ENCODE measurements around the gene CHST1. TPM values are rescaled to one million over a fixed set of nuclear protein-coding genes. Genes with fewer than 3 reads are reported as not detected.

CHST1 gene
- polyA plus RNA-seq, 1 experiment = 0.04 TPM

DNA sequence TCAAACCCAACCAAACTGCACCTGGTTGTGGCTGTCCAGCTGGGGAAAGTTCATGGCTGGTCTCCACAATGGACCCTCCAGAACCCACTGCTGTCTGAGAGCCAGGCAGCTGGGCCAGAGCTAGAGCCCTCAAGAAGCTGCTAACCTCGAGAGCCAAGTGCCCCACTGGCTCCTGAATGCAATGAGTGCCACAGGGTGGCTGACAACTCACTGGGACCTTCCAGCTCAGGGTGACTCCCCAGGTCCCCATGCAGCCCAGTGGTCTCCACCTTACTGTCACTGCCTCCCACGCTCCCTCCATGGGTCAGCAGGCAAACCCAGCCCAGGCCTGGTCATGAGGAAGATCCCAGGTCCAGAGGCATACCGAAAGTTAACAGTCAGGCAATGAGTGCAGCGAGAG is 8.0 kb upstream of the CHST1 start:
- ChIA-PET CTCF (interaction anchor here (0.8 to 1.4 kb wide), 2 partner anchors 17 to 19 kb away, joined by 4 to 5 read pairs; no protein-coding TSS in a partner anchor), POLR2A (no interaction called here)
- TF ChIP-seq, protein P1, sequence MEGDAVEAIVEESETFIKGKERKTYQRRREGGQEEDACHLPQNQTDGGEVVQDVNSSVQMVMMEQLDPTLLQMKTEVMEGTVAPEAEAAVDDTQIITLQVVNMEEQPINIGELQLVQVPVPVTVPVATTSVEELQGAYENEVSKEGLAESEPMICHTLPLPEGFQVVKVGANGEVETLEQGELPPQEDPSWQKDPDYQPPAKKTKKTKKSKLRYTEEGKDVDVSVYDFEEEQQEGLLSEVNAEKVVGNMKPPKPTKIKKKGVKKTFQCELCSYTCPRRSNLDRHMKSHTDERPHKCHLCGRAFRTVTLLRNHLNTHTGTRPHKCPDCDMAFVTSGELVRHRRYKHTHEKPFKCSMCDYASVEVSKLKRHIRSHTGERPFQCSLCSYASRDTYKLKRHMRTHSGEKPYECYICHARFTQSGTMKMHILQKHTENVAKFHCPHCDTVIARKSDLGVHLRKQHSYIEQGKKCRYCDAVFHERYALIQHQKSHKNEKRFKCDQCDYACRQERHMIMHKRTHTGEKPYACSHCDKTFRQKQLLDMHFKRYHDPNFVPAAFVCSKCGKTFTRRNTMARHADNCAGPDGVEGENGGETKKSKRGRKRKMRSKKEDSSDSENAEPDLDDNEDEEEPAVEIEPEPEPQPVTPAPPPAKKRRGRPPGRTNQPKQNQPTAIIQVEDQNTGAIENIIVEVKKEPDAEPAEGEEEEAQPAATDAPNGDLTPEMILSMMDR (IDR thresholded peaks at IDR 0.05; ENCODE audit: insufficient read depth, low read depth, low read length) = no peak

GRCh38 chr11:45672593-45672992 is 7.2 kb upstream of the CHST1 start:
- Histone ChIP-seq H3K27me3 (ENCODE audit: control insufficient read depth, insufficient read depth, low read length) (peaks cover 3% of the 10 kb centered on the region; the same call in 1 of the 2 replicates), H3K36me3 (ENCODE audit: control insufficient read depth, insufficient read depth, low read length) (no peaks in the 10 kb centered on the region), H3K4me3 (ENCODE audit: low read depth, low read length) (no peak overlapping the region)
- ChIA-PET POLR2A (no interaction called here), CTCF (interaction anchor here (0.8 to 1.4 kb wide), 2 partner anchors 16 to 18 kb away, joined by 4 to 5 read pairs; no protein-coding TSS in a partner anchor)
- DNase-seq (ENCODE audit: low read depth) = no peak
- TF ChIP-seq, protein P1 (IDR thresholded peaks at IDR 0.05; ENCODE audit: insufficient read depth, low read depth, low read length) = no peak

More for the DNA sequence above, 8.0 kb upstream of the CHST1 start:
- DNase-seq (ENCODE audit: low read depth) = no peak
- no peak overlapping the region for H3K4me3 ChIP-seq (ENCODE audit: low read depth, low read length)
- peaks cover 1% of the 10 kb centered on the region for H3K27me3 ChIP-seq (ENCODE audit: control insufficient read depth, insufficient read depth, low read length)
- H3K36me3 ChIP-seq (ENCODE audit: control insufficient read depth, insufficient read depth, low read length) = no peaks in the 10 kb centered on the region

DNA sequence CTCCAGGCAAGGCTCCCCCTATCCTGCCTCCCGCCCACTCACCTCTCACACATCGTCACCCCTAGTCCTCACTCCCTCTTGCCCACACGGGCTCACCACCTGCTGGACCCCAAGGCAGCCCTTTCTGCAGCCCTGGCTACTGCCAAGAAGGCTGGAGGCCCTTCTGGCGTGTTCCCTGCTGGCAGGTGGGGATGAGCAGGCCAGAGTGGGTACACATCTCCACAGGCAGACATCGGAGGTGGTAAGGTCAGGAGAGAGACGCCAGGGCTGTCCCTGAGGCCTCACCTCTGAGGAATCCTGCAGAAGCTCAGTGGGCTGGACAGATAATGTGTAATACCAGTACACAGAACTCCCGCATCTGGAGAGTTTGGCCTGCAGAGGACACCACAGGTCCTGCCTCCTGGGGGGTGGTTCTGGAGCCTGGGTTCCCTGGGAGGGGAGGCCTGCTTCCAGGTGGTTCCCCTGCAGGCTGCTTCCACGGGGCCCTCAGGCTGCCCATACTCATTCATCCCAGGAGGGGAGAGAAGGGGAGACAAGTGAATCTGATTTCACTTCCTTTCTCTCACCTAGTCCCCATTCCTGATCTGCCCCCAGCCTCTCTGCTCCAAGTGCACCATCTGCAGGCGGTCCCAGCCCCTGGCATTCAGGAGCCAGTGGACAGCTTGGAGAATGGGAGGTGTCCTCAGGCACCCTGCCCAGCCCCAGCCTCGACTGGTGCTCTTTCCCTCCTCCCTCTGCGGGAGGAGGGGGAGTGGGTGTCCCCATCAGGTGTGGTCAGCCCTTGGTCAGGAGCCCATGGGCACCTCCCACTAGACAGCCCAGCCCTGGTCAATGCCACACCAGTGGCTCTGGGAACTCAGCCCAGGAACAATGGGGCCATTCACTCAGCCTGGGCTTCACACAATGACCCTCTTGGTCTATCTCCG is 6.1 kb upstream of the CHST1 start:
- ChIA-PET POLR2A (no interaction called here), CTCF (interaction anchor here (0.9 kb wide), 1 partner anchor 12 kb away, joined by 3 read pairs; no protein-coding TSS in a partner anchor)
- DNase-seq (ENCODE audit: low read depth) = no peak
- Histone ChIP-seq H3K4me3 (ENCODE audit: low read depth, low read length) (no peak overlapping the region), H3K36me3 (ENCODE audit: control insufficient read depth, insufficient read depth, low read length) (no peaks in the 10 kb centered on the region), H3K27me3 (ENCODE audit: control insufficient read depth, insufficient read depth, low read length) (peaks cover 10% of the 10 kb centered on the region)
- TF ChIP-seq, protein P1 (IDR thresholded peaks at IDR 0.05; ENCODE audit: insufficient read depth, low read depth, low read length) = no peak

DNA sequence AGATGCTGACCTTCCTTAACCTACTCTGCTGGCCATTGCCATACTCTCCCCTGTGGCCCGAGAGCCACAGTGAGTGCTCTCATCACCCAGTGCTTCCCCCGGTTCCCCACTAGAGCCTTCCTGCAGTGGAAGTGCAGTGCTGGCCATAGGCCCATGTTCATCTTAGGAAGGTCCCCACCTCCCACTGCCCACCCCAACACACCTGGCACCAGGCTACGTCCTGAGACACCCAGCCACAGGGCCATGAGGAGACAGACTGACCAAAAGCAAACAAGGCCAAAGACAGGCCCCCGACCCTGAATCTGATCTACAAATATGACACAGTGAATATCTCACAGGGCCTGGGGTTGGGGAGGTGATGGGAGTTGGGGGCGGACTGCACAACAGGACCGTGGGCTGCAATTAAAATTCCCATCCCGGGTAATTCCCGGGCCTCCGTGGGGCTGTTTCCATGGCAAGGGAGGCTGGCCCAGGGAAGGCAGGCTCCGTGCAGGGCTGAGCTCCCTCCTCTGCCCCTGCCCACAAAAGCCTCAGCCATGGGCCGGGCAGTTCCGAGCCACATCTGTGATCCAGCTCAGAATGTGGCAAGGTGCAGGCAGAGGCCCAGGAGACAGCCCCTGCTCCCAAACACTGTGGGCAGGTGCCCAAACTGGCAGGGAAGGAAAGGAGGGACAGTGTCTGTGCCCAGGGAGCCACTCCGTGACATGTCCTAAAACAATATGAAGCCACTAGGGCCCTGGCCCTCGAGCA is 5.1 kb upstream of the CHST1 start:
- POLR2A ChIA-PET = no interaction called here
- CTCF ChIA-PET = interaction anchor here (0.9 kb wide), 1 partner anchor 11 kb away, joined by 3 read pairs; no protein-coding TSS in a partner anchor
- DNase-seq (ENCODE audit: low read depth) = no peak
- H3K36me3 ChIP-seq (ENCODE audit: control insufficient read depth, insufficient read depth, low read length) = no peaks in the 10 kb centered on the region
- TF ChIP-seq, protein P1 (IDR thresholded peaks at IDR 0.05; ENCODE audit: insufficient read depth, low read depth, low read length) = no peak
- H3K27me3 ChIP-seq (ENCODE audit: control insufficient read depth, insufficient read depth, low read length) = peaks cover 17% of the 10 kb centered on the region
- H3K4me3 ChIP-seq (ENCODE audit: low read depth, low read length) = no peak overlapping the region

DNA sequence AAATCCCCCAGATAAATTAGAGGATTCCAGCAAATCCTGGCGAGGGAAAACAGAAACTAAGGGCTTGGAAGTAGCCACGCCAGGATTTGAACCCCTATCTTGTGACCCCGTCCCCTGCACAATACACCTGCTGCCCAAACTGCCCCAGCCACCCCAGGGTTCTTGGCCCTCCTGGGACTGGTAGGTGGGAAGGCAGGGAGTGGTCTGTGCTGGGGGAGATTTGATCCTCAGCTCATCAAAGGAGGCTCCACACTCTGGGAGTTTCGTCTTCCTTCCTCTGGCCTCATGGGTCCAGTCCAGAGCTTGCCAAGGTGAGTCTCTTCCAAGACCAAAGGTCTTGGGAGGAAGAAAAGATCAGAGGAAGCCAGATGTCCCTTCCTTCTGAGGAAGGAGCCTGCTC is 4.5 kb upstream of the CHST1 start:
- no peak overlapping the region for H3K4me3 ChIP-seq (ENCODE audit: low read depth, low read length)
- POLR2A ChIA-PET = no interaction called here
- no peak for DNase-seq (ENCODE audit: low read depth)
- TF ChIP-seq, protein P1 (IDR thresholded peaks at IDR 0.05; ENCODE audit: insufficient read depth, low read depth, low read length) = no peak
- CTCF ChIA-PET = interaction anchor here (1.0 to 1.3 kb wide), 3 partner anchors 13 to 574 kb away, joined by 3 to 6 read pairs (median 5); no protein-coding TSS in a partner anchor
- H3K27me3 ChIP-seq (ENCODE audit: control insufficient read depth, insufficient read depth, low read length) = peaks cover 17% of the 10 kb centered on the region
- no peaks in the 10 kb centered on the region for H3K36me3 ChIP-seq (ENCODE audit: control insufficient read depth, insufficient read depth, low read length)

Data from BJ (cell line).